Right atrium auricular region (tissue), 2 donors: ENCODE results near the gene DOCK9. TPM values are rescaled to one million over a fixed set of nuclear protein-coding genes. Genes with fewer than 3 reads are reported as not detected.
A peak's percentile ranks its signal among the peaks of the same experiment; 100 is the strongest.

Experiments used
- DNase-seq: peaks from one replicate; pipeline ENCODE4 v3.0.0-alpha.2; 2019; ENCODE audit warnings: low spot score
- H3K27ac ChIP-seq, 2 donors: fragments of 200-600 bp; sonication (generic); 1 replicate in 1 of 2; 2 replicates in 1 of 2; pipeline ENCODE4 v1.5.1; 2016 to 2019
- H3K27me3 ChIP-seq, 2 donors: fragments of 200-600 bp; sonication (generic); one replicate each; pipeline versions ENCODE4 v1.5.1 to v1.6.0; 2017 to 2019
- H3K36me3 ChIP-seq: fragments of 200-600 bp; sonication (generic); one replicate; pipeline ENCODE4 v1.5.1; 2016
- H3K4me1 ChIP-seq, 2 donors: fragments of 200-600 bp; sonication (generic); one replicate each; pipeline versions ENCODE4 v1.5.1 to v1.6.0; 2017 to 2019
- H3K4me3 ChIP-seq, 2 donors: fragments of 200-600 bp; sonication (generic); 1 replicate in 1 of 2; 2 replicates in 1 of 2; pipeline ENCODE4 v1.5.1; 2017 to 2019; ENCODE audit warnings: mild to moderate bottlenecking in 1 of 2, moderate library complexity in 1 of 2
- H3K9me3 ChIP-seq, 2 donors: fragments of 200-600 bp; sonication (generic); one replicate each; pipeline ENCODE4 v1.5.1; 2019
- total RNA-seq, 2 donors: library from RNA; depleted of rRNA; stranded (reverse); fragments of >200 nt; gene quantifications; one replicate each; pipeline ENCODE4 v1.1.0, GENCODE V29; 2016
- TF ChIP-seq, protein P1 (sequence below), 2 donors: fragments of 200-600 bp; sonication (generic); IDR thresholded peaks; one replicate each; pipeline ENCODE4 v1.5.1; 2019; ENCODE audit warnings: antibody characterized with exemption in 2 of 2

The DOCK9 gene
- total RNA-seq, 2 donors from 2014 or later, result 79.6 to 80.5 TPM

DNA sequence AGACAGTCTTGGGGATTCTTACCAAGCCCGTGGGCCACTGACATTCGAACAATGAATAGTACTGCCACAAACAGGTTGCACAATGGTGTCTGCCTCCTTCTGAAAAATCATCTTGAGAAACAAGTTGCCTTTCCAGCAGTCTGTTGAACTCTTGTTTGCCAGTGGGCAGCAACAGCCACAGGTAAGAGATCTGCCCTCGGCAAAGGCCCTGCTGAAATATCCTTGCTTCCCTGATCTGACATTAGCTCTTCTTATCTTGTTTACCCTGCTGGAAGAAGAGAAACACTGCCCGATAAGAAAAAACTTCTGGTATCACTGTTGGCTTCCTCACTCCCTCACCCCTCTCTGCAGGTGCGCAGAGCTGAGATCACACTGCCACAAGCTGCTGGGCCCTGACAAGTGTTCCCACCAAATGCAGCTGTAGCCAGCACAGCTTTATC, 2.0 kb downstream of the DOCK9 start:
- Histone ChIP-seq H3K9me3 (no peaks in the 10 kb centered on the region), H3K4me3 (peak overlapping the region; percentile 35 to 53), H3K36me3 (no peaks in the 10 kb centered on the region), H3K4me1 (peaks cover 3 to 47% of the 10 kb centered on the region in 2 donors), H3K27me3 (no peaks in the 10 kb centered on the region), H3K27ac (peak overlapping the region; percentile 72)
- no peak for DNase-seq
- TF ChIP-seq, protein P1, sequence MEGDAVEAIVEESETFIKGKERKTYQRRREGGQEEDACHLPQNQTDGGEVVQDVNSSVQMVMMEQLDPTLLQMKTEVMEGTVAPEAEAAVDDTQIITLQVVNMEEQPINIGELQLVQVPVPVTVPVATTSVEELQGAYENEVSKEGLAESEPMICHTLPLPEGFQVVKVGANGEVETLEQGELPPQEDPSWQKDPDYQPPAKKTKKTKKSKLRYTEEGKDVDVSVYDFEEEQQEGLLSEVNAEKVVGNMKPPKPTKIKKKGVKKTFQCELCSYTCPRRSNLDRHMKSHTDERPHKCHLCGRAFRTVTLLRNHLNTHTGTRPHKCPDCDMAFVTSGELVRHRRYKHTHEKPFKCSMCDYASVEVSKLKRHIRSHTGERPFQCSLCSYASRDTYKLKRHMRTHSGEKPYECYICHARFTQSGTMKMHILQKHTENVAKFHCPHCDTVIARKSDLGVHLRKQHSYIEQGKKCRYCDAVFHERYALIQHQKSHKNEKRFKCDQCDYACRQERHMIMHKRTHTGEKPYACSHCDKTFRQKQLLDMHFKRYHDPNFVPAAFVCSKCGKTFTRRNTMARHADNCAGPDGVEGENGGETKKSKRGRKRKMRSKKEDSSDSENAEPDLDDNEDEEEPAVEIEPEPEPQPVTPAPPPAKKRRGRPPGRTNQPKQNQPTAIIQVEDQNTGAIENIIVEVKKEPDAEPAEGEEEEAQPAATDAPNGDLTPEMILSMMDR (IDR thresholded peaks at IDR 0.05), result no peak

DNA sequence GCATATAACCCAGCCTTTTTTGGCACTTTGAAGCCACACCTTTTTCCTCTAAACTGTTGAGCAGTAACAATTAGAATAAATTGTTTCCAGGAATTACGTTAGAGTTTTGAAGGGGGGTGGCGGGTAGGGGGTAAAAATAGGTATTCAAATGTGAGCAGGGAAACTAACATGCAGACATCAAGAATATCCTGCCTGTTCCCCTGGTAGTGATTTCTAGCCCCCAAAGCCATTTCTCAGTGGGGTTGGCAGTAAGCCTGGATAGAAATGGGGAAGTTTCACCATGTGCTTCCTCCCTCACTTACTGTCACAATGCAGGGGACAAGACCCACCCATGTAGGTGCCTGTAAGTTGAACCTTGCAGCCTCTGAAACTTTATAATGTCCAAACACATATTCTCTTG, 3.8 kb downstream of the DOCK9 start:
- TF ChIP-seq, protein P1 (IDR thresholded peaks at IDR 0.05), result no peak
- peak overlapping the region; percentile 72 for H3K27ac ChIP-seq

DNA sequence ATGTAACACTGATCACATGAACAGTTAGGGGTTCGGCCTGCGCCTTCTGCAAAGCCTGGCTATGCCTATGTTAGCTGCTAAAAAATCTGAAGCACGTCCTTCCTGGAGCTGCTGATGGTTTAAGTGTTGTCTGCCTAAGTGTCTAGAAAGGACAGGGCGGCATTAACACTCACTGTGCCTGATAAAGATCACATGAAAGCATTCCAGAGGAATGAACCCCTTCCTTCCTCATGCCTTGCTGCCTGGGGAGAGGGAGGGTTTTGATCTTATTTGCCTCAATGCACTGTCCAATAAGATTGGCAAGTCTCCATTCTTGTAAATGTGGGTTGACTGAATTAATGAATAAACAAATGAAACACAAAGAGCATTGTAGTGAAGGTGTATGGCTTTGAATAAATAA, 5.2 kb downstream of the DOCK9 start:
- H3K9me3 ChIP-seq, result no peaks in the 10 kb centered on the region
- no peaks in the 10 kb centered on the region for H3K36me3 ChIP-seq
- peak overlapping the region; percentile 64 to 65 for H3K27ac ChIP-seq
- no peak for DNase-seq
- H3K4me3 ChIP-seq, result no peak overlapping the region
- TF ChIP-seq, protein P1 (IDR thresholded peaks at IDR 0.05), result no peak
- H3K27me3 ChIP-seq, result no peaks in the 10 kb centered on the region
- peaks cover 3 to 59% of the 10 kb centered on the region in 2 donors for H3K4me1 ChIP-seq

More for the DNA sequence above, 3.8 kb downstream of the DOCK9 start:
- no peak for DNase-seq
- no peaks in the 10 kb centered on the region for H3K9me3 ChIP-seq
- no peaks in the 10 kb centered on the region for H3K36me3 ChIP-seq
- no peaks in the 10 kb centered on the region for H3K27me3 ChIP-seq
- peak overlapping the region in 1 of 2 donors; percentile 53 for H3K4me3 ChIP-seq
- H3K4me1 ChIP-seq, result peaks cover 3 to 64% of the 10 kb centered on the region in 2 donors

DNA sequence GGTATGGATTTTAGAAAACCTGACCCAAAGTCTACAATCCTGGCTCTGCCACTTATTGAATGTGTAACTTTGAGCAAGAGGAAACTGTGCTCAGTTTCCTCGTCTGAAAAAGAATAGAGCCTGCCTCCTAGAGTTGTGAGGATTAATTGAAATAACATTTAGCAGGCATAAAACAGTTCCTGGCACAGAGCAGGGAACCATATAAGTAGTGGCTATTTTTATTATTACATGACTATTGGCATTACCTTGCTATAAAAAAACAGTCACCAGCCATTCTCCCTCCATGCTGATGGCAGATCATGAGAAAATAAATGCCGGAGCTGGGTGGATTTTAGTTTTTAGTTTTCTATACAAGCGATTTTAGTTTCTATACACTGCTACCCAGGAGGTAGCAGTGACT, 5.8 kb downstream of the DOCK9 start:
- Histone ChIP-seq H3K27me3 (no peaks in the 10 kb centered on the region), H3K4me3 (no peak overlapping the region), H3K4me1 (peaks cover 3 to 59% of the 10 kb centered on the region in 2 donors), H3K27ac (peak overlapping the region; percentile 64 to 65), H3K36me3 (no peaks in the 10 kb centered on the region), H3K9me3 (no peaks in the 10 kb centered on the region)
- TF ChIP-seq, protein P1 (IDR thresholded peaks at IDR 0.05), result no peak
- DNase-seq, result no peak

DNA sequence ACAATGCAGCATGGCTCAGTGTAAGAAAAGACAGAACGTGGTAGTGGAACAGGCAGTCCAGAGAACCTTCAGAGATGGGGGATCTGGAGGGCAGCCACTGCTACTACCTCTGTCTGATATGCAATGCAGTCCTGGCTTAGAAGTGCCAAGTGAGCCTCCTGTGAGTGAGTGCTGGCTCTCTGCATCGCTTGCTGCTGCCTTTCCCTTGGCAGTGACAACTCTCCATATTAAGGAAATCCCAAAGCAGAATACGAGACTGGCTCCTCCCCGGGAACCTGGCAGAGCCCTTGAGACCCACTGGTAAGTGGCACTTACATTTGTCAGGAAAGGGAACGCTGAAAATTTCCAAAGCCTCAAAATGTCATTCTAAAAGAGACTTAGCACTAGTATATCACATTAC, 7.5 kb downstream of the DOCK9 start:
- Histone ChIP-seq H3K27me3 (no peaks in the 10 kb centered on the region), H3K4me1 (peaks cover 3 to 48% of the 10 kb centered on the region in 2 donors), H3K4me3 (no peak overlapping the region), H3K27ac (peak overlapping the region; percentile 59 to 67), H3K9me3 (no peaks in the 10 kb centered on the region), H3K36me3 (no peaks in the 10 kb centered on the region)
- TF ChIP-seq, protein P1 (IDR thresholded peaks at IDR 0.05), result no peak
- DNase-seq, result no peak

DNA sequence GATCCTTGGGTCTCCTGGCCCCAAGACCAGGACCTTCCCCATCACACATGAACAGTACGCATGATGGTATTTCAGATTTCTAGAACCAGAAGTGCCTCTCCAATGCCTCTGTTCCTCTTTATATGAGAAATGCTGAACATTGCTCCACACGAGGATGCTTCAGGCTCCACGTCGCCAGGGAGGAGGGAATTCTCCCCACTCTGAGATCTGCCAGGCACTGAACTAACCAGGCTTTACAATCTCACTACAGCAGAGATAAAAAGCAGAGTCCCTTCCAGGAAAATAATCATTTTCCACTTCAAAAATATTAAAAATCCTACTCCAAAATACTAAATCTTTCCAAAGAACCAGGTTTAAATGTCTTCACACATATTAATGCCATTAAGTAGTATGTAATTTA, 10.4 kb downstream of the DOCK9 start:
- TF ChIP-seq, protein P1 (IDR thresholded peaks at IDR 0.05), result no peak
- H3K9me3 ChIP-seq, result no peaks in the 10 kb centered on the region
- no peaks in the 10 kb centered on the region for H3K36me3 ChIP-seq
- H3K27ac ChIP-seq, result no peak overlapping the region
- no peak for DNase-seq
- peaks cover 0 to 64% of the 10 kb centered on the region in 2 donors for H3K4me1 ChIP-seq
- no peaks in the 10 kb centered on the region for H3K27me3 ChIP-seq
- H3K4me3 ChIP-seq, result no peak overlapping the region
